Measurements from ENCODE around the gene LOC101059915.
A peak's percentile ranks its signal among the peaks of the same experiment; 100 is the strongest.

LOC101059915 gene

GRCh38 chrX:71667328-71668247 lies at the start of gene LOC101059915:
Gene LOC101059915, plus strand, starts transcription at chrX:71667546.
- DNase-seq (ENCODE audit: low read depth), result no peak

GRCh38 chrX:71617742-71618141 lies 49.6 kb upstream of the LOC101059915 start:
- DNase-seq (ENCODE audit: low read depth), result no peak

- peak; percentile 19 for DNase-seq (ENCODE audit: low read depth)
Measured at GRCh38 chrX:71618303-71618721, 49.0 kb upstream of the LOC101059915 start, which contains the start of gene CXCR3. Gene CXCR3, minus strand, starts transcription at chrX:71618511. Its CDS starts 62 bp downstream, at chrX:71618449.

- DNase-seq (ENCODE audit: low read depth), result no peak
Measured at GRCh38 chrX:71618787-71619186, 48.6 kb upstream of the LOC101059915 start.

GRCh38 chrX:71619193-71619592 lies 48.2 kb upstream of the LOC101059915 start:
- peak; percentile 35 for DNase-seq (ENCODE audit: low read depth)

- DNase-seq (ENCODE audit: low read depth), result no peak
Measured at GRCh38 chrX:71619986-71620385, 47.4 kb upstream of the LOC101059915 start.

GRCh38 chrX:71621603-71622002 lies 45.7 kb upstream of the LOC101059915 start:
- no peak for DNase-seq (ENCODE audit: low read depth)

GRCh38 chrX:71622032-71622575 lies 45.2 kb upstream of the LOC101059915 start:
- no peak for DNase-seq (ENCODE audit: low read depth)

GRCh38 chrX:71622576-71623450 lies 44.5 kb upstream of the LOC101059915 start:
- DNase-seq (ENCODE audit: low read depth), result peak; percentile 48

GRCh38 chrX:71623714-71624113 lies 43.6 kb upstream of the LOC101059915 start:
- no peak for DNase-seq (ENCODE audit: low read depth)

- no peak for DNase-seq (ENCODE audit: low read depth)
Measured at GRCh38 chrX:71625471-71625870, 41.9 kb upstream of the LOC101059915 start.

GRCh38 chrX:71626576-71626975 lies 40.8 kb upstream of the LOC101059915 start:
- no peak for DNase-seq (ENCODE audit: low read depth)

- DNase-seq (ENCODE audit: low read depth), result no peak
Measured at GRCh38 chrX:71627588-71628404, 39.5 kb upstream of the LOC101059915 start.

- DNase-seq (ENCODE audit: low read depth), result no peak
Measured at GRCh38 chrX:71629467-71629866, 37.9 kb upstream of the LOC101059915 start.

GRCh38 chrX:71632923-71633657 lies 34.3 kb upstream of the LOC101059915 start:
- DNase-seq (ENCODE audit: low read depth), result no peak

- DNase-seq (ENCODE audit: low read depth), result no peak
Measured at GRCh38 chrX:71634366-71634765, 33.0 kb upstream of the LOC101059915 start.

GRCh38 chrX:71636438-71637252 lies 30.7 kb upstream of the LOC101059915 start:
- no peak for DNase-seq (ENCODE audit: low read depth)

- no peak for DNase-seq (ENCODE audit: low read depth)
Measured at GRCh38 chrX:71637253-71637618, 30.1 kb upstream of the LOC101059915 start.

- DNase-seq (ENCODE audit: low read depth), result no peak
Measured at GRCh38 chrX:71637848-71638247, 29.5 kb upstream of the LOC101059915 start.

GRCh38 chrX:71638409-71638808 lies 28.9 kb upstream of the LOC101059915 start:
- no peak for DNase-seq (ENCODE audit: low read depth)

Data from T follicular helper cell (primary cell).